ENCODE results near the gene BTBD9. TPM values are rescaled to one million over a fixed set of nuclear protein-coding genes. Genes with fewer than 3 reads are reported as not detected.

The BTBD9 gene
- total and polyA plus RNA-seq, 9 of the 15 experiments (the other 6 are each of a cell fraction or from before 2014, with no cell fraction given) = 0.08 to 1.6 (median 0.58) TPM

DNA sequence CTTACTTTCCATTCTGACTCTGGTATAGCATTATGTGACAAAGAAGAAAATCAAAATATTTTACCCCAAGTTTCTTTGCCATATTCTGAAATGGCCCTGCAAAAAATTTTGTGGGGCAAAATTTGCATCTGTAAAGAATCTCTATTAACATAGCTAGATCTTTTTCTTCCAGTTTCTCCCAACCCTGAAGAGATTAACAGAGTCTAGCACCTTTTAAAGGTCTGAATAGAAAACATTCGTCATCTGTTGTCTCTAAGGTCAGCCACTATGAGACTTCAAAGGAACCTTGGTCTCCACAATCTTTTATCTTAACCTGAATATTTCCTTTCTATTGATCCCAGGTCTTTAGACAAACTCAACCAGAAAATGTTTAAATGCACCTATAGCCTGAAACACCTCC lies 205.7 kb downstream of the BTBD9 start (continued):
- TF ChIP-seq, protein P1, sequence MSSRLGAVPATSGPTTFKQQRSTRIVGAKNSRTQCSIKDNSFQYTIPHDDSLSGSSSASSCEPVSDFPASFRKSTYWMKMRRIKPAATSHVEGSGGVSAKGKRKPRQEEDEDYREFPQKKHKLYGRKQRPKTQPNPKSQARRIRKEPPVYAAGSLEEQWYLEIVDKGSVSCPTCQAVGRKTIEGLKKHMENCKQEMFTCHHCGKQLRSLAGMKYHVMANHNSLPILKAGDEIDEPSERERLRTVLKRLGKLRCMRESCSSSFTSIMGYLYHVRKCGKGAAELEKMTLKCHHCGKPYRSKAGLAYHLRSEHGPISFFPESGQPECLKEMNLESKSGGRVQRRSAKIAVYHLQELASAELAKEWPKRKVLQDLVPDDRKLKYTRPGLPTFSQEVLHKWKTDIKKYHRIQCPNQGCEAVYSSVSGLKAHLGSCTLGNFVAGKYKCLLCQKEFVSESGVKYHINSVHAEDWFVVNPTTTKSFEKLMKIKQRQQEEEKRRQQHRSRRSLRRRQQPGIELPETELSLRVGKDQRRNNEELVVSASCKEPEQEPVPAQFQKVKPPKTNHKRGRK (tag; IDR thresholded peaks at IDR 0.05) = no peak
- TF ChIP-seq KDM1A (IDR thresholded peaks at IDR 0.05) = no peak
- TF ChIP-seq RBM15 (IDR thresholded peaks at IDR 0.05; ENCODE audit: insufficient read depth, low read length) = no peak
- TF ChIP-seq XRCC5 (IDR thresholded peaks at IDR 0.05; ENCODE audit: low read depth, low read length) = no peak

DNA sequence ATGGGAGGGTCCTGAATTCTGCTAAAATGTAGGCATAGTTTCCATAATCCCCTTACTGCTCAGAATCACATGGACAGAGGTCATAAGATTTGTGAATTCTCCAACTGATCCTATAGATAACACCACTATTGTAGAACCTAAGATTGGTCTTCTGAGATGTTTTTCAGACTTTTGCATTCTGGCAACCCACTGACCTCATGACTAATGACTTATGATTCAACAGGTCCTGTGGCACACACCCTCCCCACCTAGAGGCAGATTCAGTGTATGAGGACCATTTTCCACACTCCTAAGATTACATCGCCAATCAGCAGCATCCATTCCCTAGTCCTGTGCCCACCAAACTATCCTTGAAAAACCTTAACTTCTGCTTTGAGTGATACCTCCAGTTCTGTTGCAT lies 207.2 kb downstream of the BTBD9 start:
- Histone ChIP-seq H3K4me1 (replicated peaks in 1 of 2; ENCODE audit: control insufficient read depth in 2 of 2, insufficient read depth in 2 of 2, low read length in 2 of 2) (no peaks in the 10 kb centered on the region), H3K79me2 (ENCODE audit: control insufficient read depth, insufficient read depth, low read length) (no peaks in the 10 kb centered on the region), H3K9me1 (ENCODE audit: control insufficient read depth, insufficient read depth, low read length) (no peaks in the 10 kb centered on the region), H4K20me1 (replicated peaks; ENCODE audit: control insufficient read depth, insufficient read depth, low read length) (no peaks in the 10 kb centered on the region), H3K27me3 (ENCODE audit: control insufficient read depth in 2 of 2, insufficient read depth in 2 of 2, low read length in 2 of 2) (peaks cover 5 to 14% of the 10 kb centered on the region in 2 experiments; a peak in 4 of 5 replicates), H3K9me3 (replicated peaks; ENCODE audit: control insufficient read depth, insufficient read depth, low read depth, low read length) (no peaks in the 10 kb centered on the region), H3K27ac (ENCODE audit: extremely low read depth, low read depth, low read length) (no peak overlapping the region), H3K36me3 (ENCODE audit: control insufficient read depth, insufficient read depth, low read length) (no peaks in the 10 kb centered on the region), H2AFZ (ENCODE audit: low read depth, low read length) (no peak overlapping the region), H3K4me2 (ENCODE audit: insufficient read depth, low read length) (no peak overlapping the region), H3K4me3 (no peak overlapping the region), H3K9ac (ENCODE audit: insufficient read depth in 1 of 2, low read depth in 2 of 2, low read length in 2 of 2) (no peak overlapping the region)
- no peak for FAIRE-seq
- ATAC-seq = no peak
- POLR2A ChIA-PET = interaction anchor here (1.3 kb wide), 1 partner anchor 10 kb away, joined by 3 read pairs; no protein-coding TSS in a partner anchor
- in situ Hi-C loops (cut with MboI) = no loop called here
- WGBS (ENCODE audit: insufficient coverage, low coverage, missing lambda C conversion rate) = 0% methylated on average over 1 of the region's 1 CpG
- intact Hi-C loops (cut with micrococcal nuclease) = loop anchor here (10.0 kb wide), 1 partner anchor 1042 kb away; no protein-coding TSS in a partner anchor
- CTCF ChIA-PET (ENCODE audit: low intra/inter-chr PET ratio) = no interaction called here
- BruUV-seq (replicated peaks) = no TSS peak
- no peak for DNase-seq (ENCODE audit: extremely low read depth in 1 of 4, low spot score in 3 of 4)
- no peak for TF ChIP-seq PCBP1 (IDR thresholded peaks at IDR 0.05; ENCODE audit: low read depth, low read length, poor library complexity, severe bottlenecking)
- no peak for TF ChIP-seq NFATC3 (IDR thresholded peaks at IDR 0.05)
- TF ChIP-seq TCF7 (IDR thresholded peaks at IDR 0.05; ENCODE audit: borderline replicate concordance) = no peak
- TF ChIP-seq, protein P2, sequence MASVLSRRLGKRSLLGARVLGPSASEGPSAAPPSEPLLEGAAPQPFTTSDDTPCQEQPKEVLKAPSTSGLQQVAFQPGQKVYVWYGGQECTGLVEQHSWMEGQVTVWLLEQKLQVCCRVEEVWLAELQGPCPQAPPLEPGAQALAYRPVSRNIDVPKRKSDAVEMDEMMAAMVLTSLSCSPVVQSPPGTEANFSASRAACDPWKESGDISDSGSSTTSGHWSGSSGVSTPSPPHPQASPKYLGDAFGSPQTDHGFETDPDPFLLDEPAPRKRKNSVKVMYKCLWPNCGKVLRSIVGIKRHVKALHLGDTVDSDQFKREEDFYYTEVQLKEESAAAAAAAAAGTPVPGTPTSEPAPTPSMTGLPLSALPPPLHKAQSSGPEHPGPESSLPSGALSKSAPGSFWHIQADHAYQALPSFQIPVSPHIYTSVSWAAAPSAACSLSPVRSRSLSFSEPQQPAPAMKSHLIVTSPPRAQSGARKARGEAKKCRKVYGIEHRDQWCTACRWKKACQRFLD (CRISPR knock-in tag; IDR thresholded peaks at IDR 0.05) = no peak
- TF ChIP-seq ZNF212 (CRISPR knock-in tag; IDR thresholded peaks at IDR 0.05) = no peak
- TF ChIP-seq, protein P3, sequence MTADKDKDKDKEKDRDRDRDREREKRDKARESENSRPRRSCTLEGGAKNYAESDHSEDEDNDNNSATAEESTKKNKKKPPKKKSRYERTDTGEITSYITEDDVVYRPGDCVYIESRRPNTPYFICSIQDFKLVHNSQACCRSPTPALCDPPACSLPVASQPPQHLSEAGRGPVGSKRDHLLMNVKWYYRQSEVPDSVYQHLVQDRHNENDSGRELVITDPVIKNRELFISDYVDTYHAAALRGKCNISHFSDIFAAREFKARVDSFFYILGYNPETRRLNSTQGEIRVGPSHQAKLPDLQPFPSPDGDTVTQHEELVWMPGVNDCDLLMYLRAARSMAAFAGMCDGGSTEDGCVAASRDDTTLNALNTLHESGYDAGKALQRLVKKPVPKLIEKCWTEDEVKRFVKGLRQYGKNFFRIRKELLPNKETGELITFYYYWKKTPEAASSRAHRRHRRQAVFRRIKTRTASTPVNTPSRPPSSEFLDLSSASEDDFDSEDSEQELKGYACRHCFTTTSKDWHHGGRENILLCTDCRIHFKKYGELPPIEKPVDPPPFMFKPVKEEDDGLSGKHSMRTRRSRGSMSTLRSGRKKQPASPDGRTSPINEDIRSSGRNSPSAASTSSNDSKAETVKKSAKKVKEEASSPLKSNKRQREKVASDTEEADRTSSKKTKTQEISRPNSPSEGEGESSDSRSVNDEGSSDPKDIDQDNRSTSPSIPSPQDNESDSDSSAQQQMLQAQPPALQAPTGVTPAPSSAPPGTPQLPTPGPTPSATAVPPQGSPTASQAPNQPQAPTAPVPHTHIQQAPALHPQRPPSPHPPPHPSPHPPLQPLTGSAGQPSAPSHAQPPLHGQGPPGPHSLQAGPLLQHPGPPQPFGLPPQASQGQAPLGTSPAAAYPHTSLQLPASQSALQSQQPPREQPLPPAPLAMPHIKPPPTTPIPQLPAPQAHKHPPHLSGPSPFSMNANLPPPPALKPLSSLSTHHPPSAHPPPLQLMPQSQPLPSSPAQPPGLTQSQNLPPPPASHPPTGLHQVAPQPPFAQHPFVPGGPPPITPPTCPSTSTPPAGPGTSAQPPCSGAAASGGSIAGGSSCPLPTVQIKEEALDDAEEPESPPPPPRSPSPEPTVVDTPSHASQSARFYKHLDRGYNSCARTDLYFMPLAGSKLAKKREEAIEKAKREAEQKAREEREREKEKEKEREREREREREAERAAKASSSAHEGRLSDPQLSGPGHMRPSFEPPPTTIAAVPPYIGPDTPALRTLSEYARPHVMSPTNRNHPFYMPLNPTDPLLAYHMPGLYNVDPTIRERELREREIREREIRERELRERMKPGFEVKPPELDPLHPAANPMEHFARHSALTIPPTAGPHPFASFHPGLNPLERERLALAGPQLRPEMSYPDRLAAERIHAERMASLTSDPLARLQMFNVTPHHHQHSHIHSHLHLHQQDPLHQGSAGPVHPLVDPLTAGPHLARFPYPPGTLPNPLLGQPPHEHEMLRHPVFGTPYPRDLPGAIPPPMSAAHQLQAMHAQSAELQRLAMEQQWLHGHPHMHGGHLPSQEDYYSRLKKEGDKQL (CRISPR knock-in tag; IDR thresholded peaks at IDR 0.05; ENCODE audit: borderline replicate concordance) = no peak
- TF ChIP-seq E2F3 (CRISPR knock-in tag; IDR thresholded peaks at IDR 0.05) = no peak
- no peak for TF ChIP-seq DNMT1 (IDR thresholded peaks at IDR 0.05)
